Stimulated activated CD8-positive, alpha-beta memory T cell treated with anti-CD3 and anti-CD28 coated beads, Interleukin-15, amount 100 ng/mL, for 48 hours (primary cell): ENCODE measurements around the gene SYS1.

ENCODE experiments used
- DNase-seq, 2 donors: peaks; one replicate each; pipeline ENCODE4 v3.0.0-alpha.2; 2020; ENCODE audit warnings: low read depth in 2 of 2

Gene SYS1

GRCh38 chr20:45355209-45356084 is 7.5 kb upstream of the SYS1 start:
- DNase-seq, result no peak

- no peak for DNase-seq
Measured at GRCh38 chr20:45358282-45359068, 4.5 kb upstream of the SYS1 start.

GRCh38 chr20:45359069-45359405 is 3.9 kb upstream of the SYS1 start:
- DNase-seq, result no peak

- DNase-seq, result no peak
Measured at GRCh38 chr20:45359406-45360148, 3.4 kb upstream of the SYS1 start.

- DNase-seq, result no peak
Measured at GRCh38 chr20:45361793-45362192, 1.2 kb upstream of the SYS1 start.

- DNase-seq, result no peak
Measured at GRCh38 chr20:45363611-45364492, 896 bp downstream of the SYS1 start.

- DNase-seq, result no peak
Measured at GRCh38 chr20:45365444-45365970, 2.6 kb downstream of the SYS1 start.

GRCh38 chr20:45366192-45366591 is 3.2 kb downstream of the SYS1 start:
- DNase-seq, result no peak

GRCh38 chr20:45366631-45367030 is 3.7 kb downstream of the SYS1 start:
- no peak for DNase-seq

GRCh38 chr20:45367126-45367525 is 4.2 kb downstream of the SYS1 start:
- DNase-seq, result no peak

- DNase-seq, result no peak
Measured at GRCh38 chr20:45368221-45368980, 5.4 kb downstream of the SYS1 start.

- DNase-seq, result no peak
Measured at GRCh38 chr20:45370571-45371160, 7.7 kb downstream of the SYS1 start.

GRCh38 chr20:45372241-45372640 is 9.3 kb downstream of the SYS1 start:
- DNase-seq, result no peak

- no peak for DNase-seq
Measured at GRCh38 chr20:45372646-45373352, 9.8 kb downstream of the SYS1 start.

- peak; percentile 80 to 82 for DNase-seq
Measured at GRCh38 chr20:45373353-45374100, 10.6 kb downstream of the SYS1 start.

- DNase-seq, result no peak
Measured at GRCh38 chr20:45374101-45374467, 11.1 kb downstream of the SYS1 start.

- DNase-seq, result no peak
Measured at GRCh38 chr20:45374966-45375365, 12.0 kb downstream of the SYS1 start.

- DNase-seq, result no peak
Measured at GRCh38 chr20:45377269-45377668, 14.3 kb downstream of the SYS1 start.

GRCh38 chr20:45378191-45378590 is 15.2 kb downstream of the SYS1 start, which contains the start of gene TP53TG5:
Gene TP53TG5 (minus strand): TSS chr20:45378325. CDS start chr20:45378236, 89 bp downstream.
- no peak for DNase-seq
